Endothelial cell of umbilical vein (primary cell): ENCODE data around the gene PCDHGA5. TPM values are rescaled to one million over a fixed set of nuclear protein-coding genes. Genes with fewer than 3 reads are reported as not detected.

Experiments used
- BruUV-seq: library from RNA; stranded (reverse); fragments of 400-500 nt; replicated peaks from 2 replicates; lab custom pipeline; 2021; lab: Mats Ljungman, UMichigan
- CTCF ChIA-PET: fragments of 300-600, 350-600 bp; sonication (Branson Sonifier 250); formaldehyde crosslinking; loops from one replicate; lab custom pipeline; 2021; ENCODE audit warnings: antibody characterized with exemption, inconsistent platforms; lab: Charles Lee
- POLR2A ChIA-PET: fragments of 300-600, 350-600 bp; sonication (Branson Sonifier 250); formaldehyde crosslinking; loops from one replicate; lab custom pipeline; 2021; ENCODE audit warnings: antibody characterized with exemption, inconsistent platforms; lab: Charles Lee
- DNase-seq: peaks from one replicate; pipeline ENCODE4 v3.0.0-alpha.2; 2011; ENCODE audit warnings: low read depth, low spot score
- FAIRE-seq: peaks from 2 replicates; lab custom pipeline; 2011; peaks lifted over from hg19 to GRCh38; lab: Jason Lieb, UNC
- H2AFZ ChIP-seq: 2 replicates; pipeline ENCODE4 v1.6.0; 2012; ENCODE audit warnings: low read depth, low read length, control low read depth, inconsistent platforms
- H3K27ac ChIP-seq: 2 replicates; pipeline ENCODE4 v1.5.1; 2011; ENCODE audit warnings: low read depth, mild to moderate bottlenecking, control low read depth, low read length, moderate library complexity; ENCODE audit not compliant: insufficient read depth
- H3K27me3 ChIP-seq, 2 experiments: 2 replicates each; pipeline versions ENCODE4 v1.6.0 to v1.6.1; 2011; ENCODE audit warnings: low read length in 2 of 2, mixed read lengths in 1 of 2; ENCODE audit not compliant: control insufficient read depth in 2 of 2, insufficient read depth in 2 of 2
- H3K36me3 ChIP-seq, 2 experiments: 2 replicates in 1 of 2; 3 replicates in 1 of 2; pipeline ENCODE4 v1.5.1; 2011; ENCODE audit warnings: low read length in 2 of 2, mild to moderate bottlenecking in 1 of 2, moderate library complexity in 1 of 2; ENCODE audit not compliant: control insufficient read depth in 2 of 2, insufficient read depth in 2 of 2; ENCODE audit errors: extremely low read depth in 1 of 2
- H3K4me1 ChIP-seq: 3 replicates; pipeline ENCODE4 v1.5.1; 2011; ENCODE audit warnings: mild to moderate bottlenecking, low read length; ENCODE audit not compliant: control insufficient read depth, insufficient read depth; ENCODE audit errors: extremely low read depth
- H3K4me2 ChIP-seq: 2 replicates; pipeline ENCODE4 v1.6.1; 2011; ENCODE audit warnings: low read length, control low read depth, mixed read lengths; ENCODE audit not compliant: insufficient read depth
- H3K4me3 ChIP-seq, 3 experiments: fragments of 200-600 bp in 1 of 3; sonication (generic), shearing (Covaris generic) in 1 of 3; replicated peaks in 1 of 3; 2 replicates each; pipeline ENCODE4 v1.5.1; 2011 to 2016; ENCODE audit warnings: control low read depth in 3 of 3, low read length in 3 of 3, mild to moderate bottlenecking in 2 of 3, inconsistent platforms in 1 of 3, low read depth in 1 of 3, moderate library complexity in 1 of 3; ENCODE audit not compliant: insufficient read depth in 1 of 3
- H3K79me2 ChIP-seq: 2 replicates; pipeline ENCODE4 v1.6.0; 2012; ENCODE audit warnings: low read length, inconsistent platforms; ENCODE audit not compliant: control insufficient read depth, insufficient read depth
- H3K9ac ChIP-seq: replicated peaks from 2 replicates; pipeline ENCODE3; 2011; ENCODE audit warnings: low read length, control low read depth; ENCODE audit not compliant: insufficient read depth; ENCODE audit errors: extremely low read depth
- H3K9me1 ChIP-seq: replicated peaks from 3 replicates; pipeline ENCODE4 v1.6.0; 2011; ENCODE audit warnings: mild to moderate bottlenecking, low read length; ENCODE audit not compliant: control insufficient read depth, insufficient read depth; ENCODE audit errors: extremely low read depth
- H3K9me3 ChIP-seq: replicated peaks from 2 replicates; pipeline ENCODE4 v1.5.1; 2012; ENCODE audit warnings: low read length, inconsistent platforms; ENCODE audit not compliant: control insufficient read depth, insufficient read depth
- H4K20me1 ChIP-seq: replicated peaks from 2 replicates; pipeline ENCODE3; 2011; ENCODE audit warnings: mild to moderate bottlenecking, low read length; ENCODE audit not compliant: control insufficient read depth, insufficient read depth; ENCODE audit errors: extremely low read depth
- CTCF ChIP-seq, 2 donors: IDR thresholded peaks; 1 replicate in 1 of 2; 2 replicates in 1 of 2; pipeline ENCODE4 v1.5.1; 2011; ENCODE audit warnings: low read length in 2 of 2, mild to moderate bottlenecking in 2 of 2, moderate library complexity in 2 of 2, control low read depth in 1 of 2, inconsistent platforms in 1 of 2, low read depth in 1 of 2; ENCODE audit not compliant: insufficient read depth in 1 of 2; ENCODE audit errors: extremely low read depth in 1 of 2
- FOS ChIP-seq: IDR thresholded peaks from 2 replicates; pipeline ENCODE4 v1.6.1; 2011; ENCODE audit warnings: mild to moderate bottlenecking, low read length, moderate library complexity, borderline replicate concordance; ENCODE audit not compliant: insufficient read depth
- GATA2 ChIP-seq: IDR thresholded peaks from 2 replicates; pipeline ENCODE4 v1.7.0; 2011; ENCODE audit warnings: low read depth, mild to moderate bottlenecking, moderate library complexity, mixed read lengths, low read length; ENCODE audit not compliant: insufficient read length, insufficient read depth
- JUN ChIP-seq: IDR thresholded peaks from 2 replicates; pipeline ENCODE4 v1.6.1; 2011; ENCODE audit warnings: borderline replicate concordance, low read depth; ENCODE audit not compliant: insufficient read length, insufficient read depth
- MAX ChIP-seq: IDR thresholded peaks from 2 replicates; pipeline ENCODE4 v1.6.1; 2011; ENCODE audit not compliant: insufficient read depth, insufficient read length
- MYC ChIP-seq: IDR thresholded peaks from one replicate; pipeline ENCODE4 v1.6.1; 2011; ENCODE audit warnings: mild to moderate bottlenecking, low read depth, low read length
- POLR2A ChIP-seq: IDR thresholded peaks from 2 replicates; pipeline ENCODE4 v1.6.1; 2012; ENCODE audit warnings: low read depth, mild to moderate bottlenecking, control low read depth, low read length
- POLR2AphosphoS5 ChIP-seq: IDR thresholded peaks from 2 replicates; pipeline ENCODE4 v1.6.1; 2012; ENCODE audit warnings: low read depth, mild to moderate bottlenecking, control low read depth, low read length, moderate library complexity; ENCODE audit not compliant: insufficient read depth
- dilution Hi-C: fragments of 300-500 bp; cut with MboI; formaldehyde crosslinking; loops from one replicate; pipeline ENCODE4 v1.15.0; 2019; ENCODE audit warnings: low sequenced_read_pairs; ENCODE audit not compliant: extremely low pct_ligation_motif_present
- intact Hi-C: fragments of 100-400 bp; cut with micrococcal nuclease; formaldehyde crosslinking; loops from one replicate; pipeline ENCODE4 v1.10.0; 2022
- polyA plus RNA-seq, 4 experiments: library from polyadenylated mRNA; depleted of rRNA in 3 of 4; stranded (reverse) in 3 of 4; unstranded in 1 of 4; fragments of >200 nt; gene quantifications; 2 replicates each; pipeline versions ENCODE4 v1.2.1 to v1.2.3, GENCODE V29; 2011 to 2012; ENCODE audit warnings: missing spikeins in 1 of 4
- total RNA-seq: library from RNA; stranded (reverse); gene quantifications from 2 replicates; pipeline ENCODE4 v1.2.3, GENCODE V29; 2021

The PCDHGA5 gene
- total and polyA plus RNA-seq, 2 donors (not counting 3 experiments of a cell fraction or from before 2014, with no cell fraction given): 0.36 to 0.93 TPM

GRCh38 chr5:141320225-141321169 lies 43.5 kb upstream of the PCDHGA5 start, which contains the start of gene TAF7:
TAF7 (minus strand) TSS chr5:141320784; CDS start chr5:141320044, 740 bp downstream.
- Histone ChIP-seq H3K9me1 (no peaks in the 10 kb centered on the region), H3K9me3 (peaks cover 15% of the 10 kb centered on the region), H3K4me1 (no peaks in the 10 kb centered on the region), H2AFZ (peak within 1 kb of the TSS; percentile 84), H3K36me3 (peaks cover 0 to 11% of the 10 kb centered on the region in 2 experiments), H3K27ac (peak within 1 kb of the TSS; percentile 91), H3K4me2 (peak within 1 kb of the TSS; percentile 78), H3K9ac (peak within 1 kb of the TSS; percentile 96), H3K4me3 (peak within 1 kb of the TSS; percentile 56 to 91 (median 87)), H3K27me3 (no peaks in the 10 kb centered on the region), H4K20me1 (peaks cover 9% of the 10 kb centered on the region), H3K79me2 (peaks cover 22% of the 10 kb centered on the region)
- peak; percentile 82 for FAIRE-seq
- CTCF ChIA-PET: interaction anchor here (0.6 to 2.8 kb wide), 26 partner anchors 8 to 304 kb away, joined by 3 to 19 read pairs (median 4); partner anchors contain the start of genes PCDHGA1, PCDHGA10, PCDHGA11 and PCDHGA12
- intact Hi-C loops (loop anchor here (1.0 to 2.0 kb wide), 2 partner anchors 22 to 240 kb away; partner anchors contain the start of gene PCDHGA3), dilution Hi-C loops (no loop called here)
- TSS peak; percentile 80 for BruUV-seq
- POLR2A ChIA-PET: interaction anchor here (0.9 to 1.6 kb wide), 3 partner anchors 10 to 244 kb away, joined by 3 to 7 read pairs (median 4); partner anchors contain the start of genes PCDHGA1 and PCDHGA3
- no peak for TF ChIP-seq JUN
- TF ChIP-seq MAX: no peak
- TF ChIP-seq GATA2: no peak
- TF ChIP-seq FOS: peak; percentile 8
- no peak for TF ChIP-seq MYC
- TF ChIP-seq POLR2A: peak; percentile 94
- TF ChIP-seq POLR2AphosphoS5: peak; percentile 82
- peak; percentile 78 to 88 for TF ChIP-seq CTCF (IDR thresholded peaks at IDR 0.05; ENCODE audit: extremely low read depth in 1 of 2, insufficient read depth in 1 of 2, low read depth in 1 of 2, low read length in 2 of 2)
- DNase-seq: peak; percentile 91
